ENCODE measurements around the gene TXNRD3. TPM values are rescaled to one million over a fixed set of nuclear protein-coding genes. Genes with fewer than 3 reads are reported as not detected.

TXNRD3 gene
- total RNA-seq, 2 donors from 2014 or later = 10.6 to 13.5 TPM

- intact Hi-C loops (cut with DNase I) = loop anchor here (10.0 kb wide), 1 partner anchor 778 kb away; no protein-coding TSS in a partner anchor
- WGBS, 2 donors = 55 to 64% methylated on average over 5 to 7 of the region's 7 CpGs
- H3K27me3 ChIP-seq = no peaks in the 10 kb centered on the region
- H3K36me3 ChIP-seq (replicated peaks in 1 of 2; ENCODE audit: insufficient read depth in 1 of 2, low read depth in 2 of 2) = no peaks in the 10 kb centered on the region
- H3K27ac ChIP-seq = no peak overlapping the region
- no peak for TF ChIP-seq CTCF (IDR thresholded peaks at IDR 0.05)
- TF ChIP-seq POLR2A (IDR thresholded peaks at IDR 0.05) = no peak
- DNase-seq (no peak), ATAC-seq (no peak)
- H3K4me3 ChIP-seq = no peak overlapping the region
- H3K4me1 ChIP-seq = no peaks in the 10 kb centered on the region
- H3K9me3 ChIP-seq = no peaks in the 10 kb centered on the region
Measured at GRCh38 chr3:126676919-126677705, 22.2 kb upstream of the TXNRD3 start.

GRCh38 chr3:126672741-126673140 lies 17.8 kb upstream of the TXNRD3 start:
- Histone ChIP-seq H3K4me1 (no peaks in the 10 kb centered on the region), H3K36me3 (replicated peaks in 1 of 2; ENCODE audit: insufficient read depth in 1 of 2, low read depth in 2 of 2) (no peaks in the 10 kb centered on the region), H3K4me3 (no peak overlapping the region), H3K27me3 (no peaks in the 10 kb centered on the region), H3K27ac (no peak overlapping the region), H3K9me3 (no peaks in the 10 kb centered on the region)
- intact Hi-C loops (cut with DNase I) = loop anchor here (10.0 kb wide), 1 partner anchor 782 kb away; no protein-coding TSS in a partner anchor
- no peak for DNase-seq
- ATAC-seq = no peak
- WGBS, 2 donors = 77 to 81% methylated on average over 6 of the region's 6 CpGs
- no peak for TF ChIP-seq CTCF (IDR thresholded peaks at IDR 0.05)

- H3K9me3 ChIP-seq = no peaks in the 10 kb centered on the region
- no peaks in the 10 kb centered on the region for H3K36me3 ChIP-seq (replicated peaks in 1 of 2; ENCODE audit: insufficient read depth in 1 of 2, low read depth in 2 of 2)
- H3K27ac ChIP-seq = no peak overlapping the region
- whole genome bisulfite sequencing, 2 donors = 68 to 78% methylated on average over 6 to 7 of the region's 7 CpGs
- intact Hi-C loops (cut with DNase I) = loop anchor here (10.0 kb wide), 1 partner anchor 782 kb away; no protein-coding TSS in a partner anchor
- no peak overlapping the region for H3K4me3 ChIP-seq
- TF ChIP-seq POLR2A (IDR thresholded peaks at IDR 0.05) (no peak), CTCF (IDR thresholded peaks at IDR 0.05) (no peak)
- no peak for DNase-seq
- ATAC-seq = no peak
- H3K4me1 ChIP-seq = no peaks in the 10 kb centered on the region
- H3K27me3 ChIP-seq = no peaks in the 10 kb centered on the region
Measured at GRCh38 chr3:126672340-126672739, 17.4 kb upstream of the TXNRD3 start.

GRCh38 chr3:126671521-126671920 lies 16.6 kb upstream of the TXNRD3 start:
- 62 to 84% methylated on average over 1 of the region's 1 CpG for WGBS, 2 donors
- intact Hi-C loops (cut with DNase I) = loop anchor here (10.0 kb wide), 1 partner anchor 783 kb away; no protein-coding TSS in a partner anchor
- H3K4me3 ChIP-seq = no peak overlapping the region
- DNase-seq (no peak), ATAC-seq (no peak)
- H3K27me3 ChIP-seq = no peaks in the 10 kb centered on the region
- no peak overlapping the region for H3K27ac ChIP-seq
- TF ChIP-seq POLR2A (IDR thresholded peaks at IDR 0.05) = no peak
- TF ChIP-seq CTCF (IDR thresholded peaks at IDR 0.05) = no peak
- no peaks in the 10 kb centered on the region for H3K36me3 ChIP-seq (replicated peaks in 1 of 2; ENCODE audit: insufficient read depth in 1 of 2, low read depth in 2 of 2)
- H3K4me1 ChIP-seq = no peaks in the 10 kb centered on the region
- no peaks in the 10 kb centered on the region for H3K9me3 ChIP-seq
